Measurements from ENCODE around the gene ZFX.

Gene ZFX

DNA sequence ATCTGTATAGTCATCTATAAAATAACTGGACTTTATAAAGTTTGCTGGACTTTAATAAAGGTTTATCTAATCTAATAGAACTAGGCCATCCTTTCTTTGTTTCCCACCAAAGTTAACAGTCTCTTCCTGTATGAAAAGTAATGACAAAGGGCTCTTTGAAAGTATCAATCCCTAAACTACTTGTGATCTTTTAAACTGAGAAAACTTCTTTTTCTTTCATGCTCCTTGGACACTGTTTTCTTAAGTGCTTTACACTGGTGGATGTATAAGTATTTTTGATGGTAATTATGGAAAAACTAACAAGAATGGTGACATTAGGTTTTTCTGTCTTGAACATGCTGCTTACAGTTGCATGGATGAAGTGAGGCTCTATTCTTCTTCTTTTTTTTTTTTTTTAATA is 2.4 kb upstream of the ZFX start:
- TF ChIP-seq, protein P1, sequence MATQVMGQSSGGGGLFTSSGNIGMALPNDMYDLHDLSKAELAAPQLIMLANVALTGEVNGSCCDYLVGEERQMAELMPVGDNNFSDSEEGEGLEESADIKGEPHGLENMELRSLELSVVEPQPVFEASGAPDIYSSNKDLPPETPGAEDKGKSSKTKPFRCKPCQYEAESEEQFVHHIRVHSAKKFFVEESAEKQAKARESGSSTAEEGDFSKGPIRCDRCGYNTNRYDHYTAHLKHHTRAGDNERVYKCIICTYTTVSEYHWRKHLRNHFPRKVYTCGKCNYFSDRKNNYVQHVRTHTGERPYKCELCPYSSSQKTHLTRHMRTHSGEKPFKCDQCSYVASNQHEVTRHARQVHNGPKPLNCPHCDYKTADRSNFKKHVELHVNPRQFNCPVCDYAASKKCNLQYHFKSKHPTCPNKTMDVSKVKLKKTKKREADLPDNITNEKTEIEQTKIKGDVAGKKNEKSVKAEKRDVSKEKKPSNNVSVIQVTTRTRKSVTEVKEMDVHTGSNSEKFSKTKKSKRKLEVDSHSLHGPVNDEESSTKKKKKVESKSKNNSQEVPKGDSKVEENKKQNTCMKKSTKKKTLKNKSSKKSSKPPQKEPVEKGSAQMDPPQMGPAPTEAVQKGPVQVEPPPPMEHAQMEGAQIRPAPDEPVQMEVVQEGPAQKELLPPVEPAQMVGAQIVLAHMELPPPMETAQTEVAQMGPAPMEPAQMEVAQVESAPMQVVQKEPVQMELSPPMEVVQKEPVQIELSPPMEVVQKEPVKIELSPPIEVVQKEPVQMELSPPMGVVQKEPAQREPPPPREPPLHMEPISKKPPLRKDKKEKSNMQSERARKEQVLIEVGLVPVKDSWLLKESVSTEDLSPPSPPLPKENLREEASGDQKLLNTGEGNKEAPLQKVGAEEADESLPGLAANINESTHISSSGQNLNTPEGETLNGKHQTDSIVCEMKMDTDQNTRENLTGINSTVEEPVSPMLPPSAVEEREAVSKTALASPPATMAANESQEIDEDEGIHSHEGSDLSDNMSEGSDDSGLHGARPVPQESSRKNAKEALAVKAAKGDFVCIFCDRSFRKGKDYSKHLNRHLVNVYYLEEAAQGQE (IDR thresholded peaks at IDR 0.05; ENCODE audit: insufficient read depth in 1 of 2, low read depth in 2 of 2, low read length in 2 of 2) = no peak
- no peak for TF ChIP-seq FOXP2 (optimal IDR thresholded peaks at IDR 0.05; ENCODE audit: borderline replicate concordance, extremely low read depth, extremely low read length, insufficient read depth)
- no peak for TF ChIP-seq SIN3A (IDR thresholded peaks at IDR 0.05; ENCODE audit: borderline replicate concordance, insufficient read depth, low read length)
- no peak for TF ChIP-seq TAF1 (IDR thresholded peaks at IDR 0.05; ENCODE audit: borderline replicate concordance, insufficient read depth, low read length)
- no peak for TF ChIP-seq POLR2AphosphoS5 (IDR thresholded peaks at IDR 0.05; ENCODE audit: low read depth, low read length)

DNA sequence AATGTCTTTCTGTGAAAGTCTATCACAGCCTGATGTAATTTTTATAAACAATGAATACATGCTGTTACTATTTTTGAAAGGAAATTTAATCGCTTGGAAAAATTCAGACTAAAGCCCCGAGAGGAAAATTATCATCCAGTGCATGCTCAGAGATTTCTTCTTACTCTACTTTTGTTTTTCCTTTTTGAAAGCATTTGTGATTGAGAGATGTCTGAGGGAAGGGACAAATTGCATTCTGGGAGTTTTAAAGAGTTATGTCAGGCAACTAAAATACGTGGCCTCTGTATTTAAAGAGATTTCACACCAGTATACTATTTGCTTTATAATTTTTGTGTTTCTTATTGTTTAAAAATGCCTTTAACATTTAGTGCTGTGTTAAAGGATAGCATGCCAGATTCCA is 1.4 kb upstream of the ZFX start:
- TF ChIP-seq FOXP2 (optimal IDR thresholded peaks at IDR 0.05; ENCODE audit: borderline replicate concordance, extremely low read depth, extremely low read length, insufficient read depth) (no peak), POLR2AphosphoS5 (IDR thresholded peaks at IDR 0.05; ENCODE audit: low read depth, low read length) (no peak), TAF1 (IDR thresholded peaks at IDR 0.05; ENCODE audit: borderline replicate concordance, insufficient read depth, low read length) (no peak), SIN3A (IDR thresholded peaks at IDR 0.05; ENCODE audit: borderline replicate concordance, insufficient read depth, low read length) (no peak)
- TF ChIP-seq, protein P1 (IDR thresholded peaks at IDR 0.05; ENCODE audit: insufficient read depth in 1 of 2, low read depth in 2 of 2, low read length in 2 of 2) = no peak

DNA sequence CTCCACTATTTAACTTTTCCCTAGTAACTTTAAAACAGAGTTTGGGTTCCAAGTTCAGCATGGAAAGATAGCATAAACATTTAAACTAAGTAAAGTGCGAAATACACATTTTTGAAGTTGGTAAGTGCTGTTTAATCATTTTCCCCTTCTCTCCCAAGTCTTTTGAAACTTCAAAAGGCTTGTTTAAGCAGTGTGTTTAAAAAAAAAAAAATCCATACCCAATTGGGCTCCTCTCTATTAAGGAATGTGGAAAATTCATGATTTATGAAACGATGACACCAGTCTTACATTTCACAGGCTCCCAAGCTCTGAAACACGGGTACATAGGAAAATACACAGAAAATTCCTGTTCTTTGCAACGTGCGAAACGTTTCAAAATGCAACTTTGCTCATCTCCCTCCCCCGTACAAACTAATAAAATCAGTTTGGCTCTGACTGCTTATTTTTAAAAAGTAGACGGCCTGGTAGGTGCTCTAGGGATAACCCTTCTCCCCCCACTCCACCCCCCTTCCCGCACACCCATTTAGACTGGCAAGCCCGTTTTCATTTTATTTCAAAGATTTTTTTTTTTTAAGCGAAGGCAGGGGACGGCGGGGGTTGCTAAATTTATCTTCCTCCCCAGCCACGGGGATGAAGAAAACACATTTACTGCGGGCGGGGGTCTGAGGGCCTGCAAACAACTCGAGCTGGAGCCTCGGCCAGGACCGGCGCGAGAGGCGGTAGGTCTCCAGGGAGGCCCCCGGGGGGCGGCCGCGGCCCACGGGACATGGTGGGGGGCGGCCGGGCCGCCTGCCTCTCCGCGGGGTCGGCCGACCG is 786 bp upstream of the ZFX start:
- TF ChIP-seq, protein P1 (IDR thresholded peaks at IDR 0.05; ENCODE audit: insufficient read depth in 1 of 2, low read depth in 2 of 2, low read length in 2 of 2) = no peak
- TF ChIP-seq SIN3A (IDR thresholded peaks at IDR 0.05; ENCODE audit: borderline replicate concordance, insufficient read depth, low read length) = no peak

DNA sequence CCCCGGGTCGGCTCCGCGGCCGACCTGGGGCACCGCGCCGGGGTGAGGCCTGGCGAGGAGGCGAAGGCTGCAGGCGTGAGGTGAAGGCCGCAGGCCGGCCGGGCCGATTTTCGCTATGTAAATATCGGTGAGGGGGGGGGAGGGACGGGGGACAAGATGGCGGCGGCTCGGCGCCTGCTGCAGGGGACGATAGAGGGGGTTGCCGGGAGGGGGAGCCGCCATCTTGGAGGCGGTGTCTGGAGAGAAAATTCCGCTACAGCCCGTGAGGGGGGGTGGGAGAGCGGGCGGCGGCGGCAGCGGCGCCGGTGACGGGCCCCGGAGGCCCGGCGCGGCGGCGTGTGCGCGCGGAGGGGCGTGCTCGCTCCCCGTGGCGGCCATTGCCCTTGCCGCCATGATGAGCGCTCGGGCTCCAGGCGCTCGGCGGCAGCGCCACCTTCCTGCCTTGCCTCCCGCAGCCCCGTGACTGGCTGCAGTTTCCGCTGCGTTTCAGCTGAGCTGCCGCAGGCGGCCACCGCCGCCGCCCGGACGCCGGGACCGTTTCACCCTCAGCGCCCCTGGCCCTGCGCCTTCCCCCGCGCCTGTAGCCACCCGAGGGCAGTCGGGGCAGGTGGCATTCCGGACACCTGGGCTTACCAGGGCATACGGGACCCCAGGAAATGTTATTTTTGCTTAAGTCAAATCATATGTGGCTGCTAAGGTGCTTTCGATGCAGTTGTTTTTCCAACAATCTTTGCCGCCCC is 692 bp downstream of the ZFX start:
- TF ChIP-seq, protein P1 (IDR thresholded peaks at IDR 0.05; ENCODE audit: insufficient read depth in 1 of 2, low read depth in 2 of 2, low read length in 2 of 2) = 0 out of 4 replicates have a peak, but pooled peaks of 1 of the 2 experiments have one; percentile 9
- TF ChIP-seq TAF1 (IDR thresholded peaks at IDR 0.05; ENCODE audit: borderline replicate concordance, insufficient read depth, low read length) (peak; percentile 68; the same call in 1 of the 2 replicates), POLR2AphosphoS5 (IDR thresholded peaks at IDR 0.05; ENCODE audit: low read depth, low read length) (peak; percentile 35; the same call in 1 of the 2 replicates), SIN3A (IDR thresholded peaks at IDR 0.05; ENCODE audit: borderline replicate concordance, insufficient read depth, low read length) (no peak), FOXP2 (optimal IDR thresholded peaks at IDR 0.05; ENCODE audit: borderline replicate concordance, extremely low read depth, extremely low read length, insufficient read depth) (peak; percentile 75)
